Measurements from ENCODE around the gene SFMBT2.

SFMBT2 gene

GRCh38 chr10:7424919-7425318 is 14.1 kb upstream of the SFMBT2 start:
- no peak for FAIRE-seq

- FAIRE-seq: no peak
Observed at GRCh38 chr10:7424315-7424714, 13.5 kb upstream of the SFMBT2 start.

- FAIRE-seq: no peak
Observed at GRCh38 chr10:7423521-7423920, 12.7 kb upstream of the SFMBT2 start.

GRCh38 chr10:7421526-7421925 is 10.7 kb upstream of the SFMBT2 start:
- FAIRE-seq: no peak

DNA sequence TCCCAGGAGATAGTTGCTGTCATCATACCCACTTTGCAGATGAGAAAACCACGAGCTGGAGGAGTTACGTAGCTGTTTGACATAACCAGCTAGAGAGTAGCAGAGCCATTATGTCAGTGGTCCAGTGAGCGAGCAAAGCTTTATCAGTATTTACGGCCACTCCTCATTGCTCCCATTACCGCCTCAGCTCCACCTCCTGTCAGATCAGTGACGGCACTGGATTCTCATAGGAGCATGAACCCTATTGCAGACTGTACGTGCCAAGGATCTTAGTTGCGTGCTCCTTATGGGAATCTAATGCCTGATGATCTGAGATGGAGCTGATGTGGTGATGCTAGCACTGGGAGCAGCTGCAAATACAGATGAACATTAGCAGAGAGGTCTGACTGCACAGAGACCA is 9.2 kb upstream of the SFMBT2 start:
- FAIRE-seq: no peak

DNA sequence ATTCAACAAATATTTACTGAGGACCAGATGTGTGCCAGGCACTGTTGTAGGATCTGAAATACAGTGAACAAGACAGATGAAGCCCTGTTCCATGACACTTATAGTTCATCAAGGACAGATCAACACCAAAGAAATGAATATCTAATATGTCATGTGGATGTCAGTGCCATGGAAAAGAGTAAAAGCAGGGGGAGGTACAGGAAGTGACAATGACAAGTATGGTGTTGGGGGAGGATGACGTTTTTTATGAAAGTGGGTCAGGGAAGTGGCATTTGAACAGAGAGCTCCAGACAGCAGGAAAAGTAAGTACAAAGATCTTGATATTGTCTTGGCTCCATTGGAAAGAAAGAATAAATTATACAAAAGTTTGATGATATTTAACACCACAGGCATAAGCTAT is 7.0 kb upstream of the SFMBT2 start:
- no peak for FAIRE-seq

DNA sequence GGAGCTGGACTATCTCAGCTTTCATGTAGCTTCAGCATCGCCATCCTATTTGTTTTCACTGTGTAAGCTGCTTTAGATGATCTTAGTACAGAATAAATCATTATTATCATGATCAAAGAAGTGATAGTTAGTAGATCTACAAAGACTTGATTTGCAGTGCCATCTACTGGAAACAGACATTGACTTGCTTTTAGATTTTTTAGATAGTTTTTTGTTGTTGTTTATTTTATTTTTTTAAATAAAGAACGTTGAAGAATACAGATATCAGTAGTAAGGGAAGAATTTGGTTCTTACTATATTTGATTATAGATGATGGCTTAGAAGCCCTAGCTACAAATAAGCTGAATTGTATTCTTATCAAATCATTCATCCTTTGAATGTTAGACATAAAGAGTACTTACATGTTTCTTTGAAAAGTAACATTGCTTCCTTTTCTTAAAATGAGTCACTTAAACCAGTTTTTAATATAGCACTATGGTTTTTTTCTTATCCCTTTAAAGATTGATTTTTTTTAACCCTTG is 6.3 kb upstream of the SFMBT2 start:
- peak; percentile 92 for FAIRE-seq

DNA sequence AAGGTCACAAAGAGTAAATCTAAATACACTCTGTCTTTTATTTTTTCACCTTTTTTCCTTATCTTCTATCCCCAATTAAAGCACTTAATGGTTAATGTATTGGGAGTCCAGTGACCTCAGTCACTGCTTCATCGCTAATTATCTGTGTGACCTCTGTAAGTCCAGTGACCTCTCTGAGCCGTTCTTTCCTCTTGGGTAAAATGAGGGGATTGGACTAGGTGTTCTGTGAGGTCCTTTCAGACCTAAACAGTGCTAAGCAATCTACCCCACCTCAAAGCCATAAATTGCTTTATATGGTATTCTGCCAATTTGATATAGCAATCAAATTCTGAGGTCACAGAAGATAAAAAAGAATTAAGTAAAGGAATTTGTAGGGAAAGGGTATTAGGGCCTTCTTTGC is 3.9 kb upstream of the SFMBT2 start:
- no peak for FAIRE-seq

DNA sequence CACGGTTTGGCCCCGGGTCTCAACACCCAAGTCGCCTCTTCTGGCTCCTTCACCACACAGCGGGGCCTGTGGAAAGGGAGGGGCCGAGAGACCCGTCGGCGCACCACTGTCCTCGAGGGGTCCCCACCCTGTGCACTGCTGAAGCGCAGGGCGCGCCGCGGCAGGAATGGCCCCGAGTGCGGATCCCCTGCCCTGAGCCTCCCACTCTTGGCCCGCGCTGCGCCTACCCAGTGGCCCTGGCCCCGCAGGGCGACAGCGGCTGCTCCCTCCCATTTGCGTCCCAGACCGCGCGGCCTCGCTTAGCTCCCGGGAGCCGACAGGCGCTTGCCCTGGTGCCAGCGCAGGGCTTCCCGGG is 2.1 kb upstream of the SFMBT2 start:
- FAIRE-seq: no peak

DNA sequence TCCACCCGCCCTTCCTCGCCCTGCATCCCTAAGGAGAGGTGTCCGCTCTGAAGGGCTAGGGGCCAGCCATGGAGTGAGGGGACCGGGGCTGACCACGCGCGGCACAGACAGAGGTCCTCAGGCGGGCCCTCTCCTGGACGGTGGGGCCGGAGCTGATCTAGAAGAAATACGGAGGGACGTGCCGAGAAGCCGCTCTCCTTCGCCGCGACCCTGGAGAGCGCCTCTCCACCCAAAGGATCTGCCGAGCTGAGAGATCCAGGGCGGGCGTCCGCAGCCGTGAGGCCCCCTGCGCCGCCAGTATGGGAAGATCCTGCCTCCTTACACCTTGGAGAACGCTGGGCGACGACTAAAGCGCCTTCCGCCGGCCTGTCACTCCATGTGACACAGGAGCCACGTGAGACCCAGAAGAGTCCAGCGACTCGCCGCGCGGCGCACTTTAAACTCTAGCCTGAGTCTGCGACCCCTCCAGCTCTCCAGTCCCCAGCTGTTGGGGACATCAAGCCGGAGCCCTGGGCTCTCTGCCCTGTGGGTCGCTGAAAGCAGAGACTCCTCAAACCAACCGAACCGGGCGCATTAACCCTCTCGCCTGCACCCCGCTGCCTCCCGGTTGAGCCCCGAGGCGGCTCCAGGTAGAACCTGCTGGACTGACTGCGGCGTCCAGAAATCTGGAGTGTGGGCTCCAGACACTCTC is 1.5 kb upstream of the SFMBT2 start:
- no peak for FAIRE-seq

DNA sequence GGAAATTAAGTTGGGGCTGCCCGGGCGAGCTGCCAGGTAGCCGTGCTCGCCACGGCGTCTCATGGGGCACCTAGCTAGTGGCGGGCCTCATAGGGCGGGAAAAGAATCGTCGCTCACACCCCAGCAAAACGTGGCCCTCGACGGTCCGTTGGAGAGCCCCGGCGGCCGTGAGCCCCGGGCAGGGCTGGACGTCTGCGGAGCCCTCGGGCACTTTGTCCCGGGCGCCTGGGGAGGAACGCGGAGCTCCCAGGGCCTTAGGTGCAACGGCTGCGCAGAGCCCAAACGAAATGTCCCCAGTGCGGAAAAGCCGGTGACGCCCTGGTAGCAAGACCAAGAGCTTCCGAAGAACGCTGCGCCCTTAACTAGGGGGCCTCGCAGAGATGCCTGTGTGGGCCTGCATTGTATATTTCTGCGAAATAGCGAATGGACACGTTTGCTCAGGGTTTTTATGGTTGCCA is 866 bp upstream of the SFMBT2 start:
- FAIRE-seq: no peak

- no peak for FAIRE-seq
Observed at GRCh38 chr10:7410301-7410861, 453 bp downstream of the SFMBT2 start.

DNA sequence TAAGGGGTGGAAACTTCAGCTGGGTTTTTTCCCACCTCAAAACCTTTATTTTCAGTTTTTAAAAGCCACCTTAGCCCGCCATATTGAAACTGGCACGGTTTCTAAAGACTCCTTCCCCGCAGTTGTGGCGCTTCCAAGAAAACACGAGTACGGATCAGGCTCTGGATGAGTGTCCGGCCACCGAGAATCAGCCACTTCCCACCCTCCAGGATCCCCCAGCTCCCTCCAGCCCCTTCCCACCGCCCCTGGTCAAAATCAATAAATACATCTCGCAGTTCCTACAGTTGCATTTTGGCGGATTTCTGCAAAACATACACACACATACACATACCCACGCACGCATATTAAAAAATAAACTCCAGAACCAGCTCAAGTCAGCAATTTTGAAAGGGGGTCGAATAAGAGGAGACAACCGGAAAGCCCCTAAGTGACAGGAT is 1.1 kb downstream of the SFMBT2 start:
- no peak for FAIRE-seq

- FAIRE-seq: no peak
Observed at GRCh38 chr10:7409045-7409731, 1.6 kb downstream of the SFMBT2 start.

DNA sequence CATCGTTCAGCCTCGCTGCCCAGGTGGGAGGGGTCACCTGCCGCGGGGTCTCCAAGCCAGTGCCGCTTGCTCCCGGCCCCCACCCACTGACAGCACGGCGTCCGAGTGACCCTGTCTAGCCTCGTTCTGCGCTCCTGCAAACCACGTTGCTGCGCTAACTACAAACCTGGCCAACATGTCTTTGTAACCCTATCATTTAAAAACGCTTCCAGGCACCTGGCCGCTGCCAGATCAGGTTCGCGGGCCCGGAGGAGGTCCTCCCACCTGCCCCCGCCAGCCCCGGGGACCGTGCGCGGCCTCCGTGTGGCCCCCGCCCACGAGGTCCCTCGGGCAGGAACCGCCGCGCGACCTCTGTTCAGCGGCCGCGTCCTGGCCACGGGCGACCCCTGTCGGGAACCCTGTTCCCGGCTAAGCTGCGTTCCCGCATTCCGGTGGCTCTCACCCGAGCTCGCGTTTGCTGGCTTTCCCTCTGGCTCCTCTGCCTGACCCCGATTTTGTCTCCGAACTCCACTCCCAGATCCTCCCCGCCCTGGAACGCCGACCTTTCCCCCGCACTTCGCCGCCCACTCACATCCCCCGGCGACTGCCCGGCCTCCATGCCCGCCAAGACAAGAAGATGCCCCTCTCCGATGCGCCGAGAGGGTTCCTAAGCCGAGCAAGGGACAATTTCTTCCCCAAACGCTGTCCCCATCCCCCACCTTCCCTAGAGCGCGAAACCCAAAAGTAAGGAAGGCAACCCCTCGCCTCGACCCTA is 2.4 kb downstream of the SFMBT2 start:
- FAIRE-seq: no peak

DNA sequence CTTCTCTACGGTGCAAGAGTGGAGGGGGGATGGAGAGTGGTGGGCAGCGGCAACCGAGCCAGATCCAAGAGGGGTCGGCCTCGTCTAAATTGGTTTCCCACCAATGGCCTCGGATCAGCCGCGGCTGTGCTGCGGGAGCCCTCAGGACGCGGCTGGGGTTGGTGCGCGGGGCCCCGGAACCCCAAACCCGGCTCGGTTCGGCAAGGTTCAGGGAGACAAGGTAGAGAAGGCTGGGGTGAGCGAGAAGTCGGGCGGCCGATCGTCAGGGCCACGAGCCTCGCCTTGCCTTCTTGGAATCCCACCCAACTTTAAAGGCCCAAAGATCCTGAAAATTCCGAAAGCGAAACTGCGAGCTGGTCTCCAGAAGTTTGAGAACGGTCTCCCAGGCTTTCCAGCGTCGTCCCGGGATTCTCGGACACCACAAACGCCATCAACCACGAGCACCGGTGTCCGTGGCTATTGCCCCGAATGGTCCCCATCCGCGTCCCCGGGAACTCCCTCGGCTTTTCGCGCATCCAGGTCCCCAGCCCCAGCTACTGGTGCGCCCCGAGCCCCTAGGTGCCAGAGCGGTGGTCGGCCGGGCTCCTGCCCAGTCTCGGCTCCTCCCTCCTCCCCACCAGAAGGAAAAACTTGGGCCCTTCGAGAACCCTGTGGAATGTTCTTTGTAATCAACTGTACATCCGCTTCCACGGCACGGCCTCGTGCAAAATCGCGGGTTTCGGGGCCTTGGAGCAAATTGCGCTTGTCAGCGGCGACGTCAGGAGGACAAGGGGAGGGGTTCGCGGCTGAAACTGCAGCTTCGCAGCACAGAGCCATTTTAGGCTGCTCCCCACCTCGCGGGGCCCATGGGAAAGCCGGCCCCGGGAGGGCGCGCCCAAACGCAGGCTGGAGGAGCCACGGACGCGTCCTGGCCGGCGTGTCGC is 3.2 kb downstream of the SFMBT2 start:
- no peak for FAIRE-seq

- FAIRE-seq: no peak
Observed at GRCh38 chr10:7406712-7407333, 4.0 kb downstream of the SFMBT2 start.

- no peak for FAIRE-seq
Observed at GRCh38 chr10:7405637-7406036, 5.2 kb downstream of the SFMBT2 start.

DNA sequence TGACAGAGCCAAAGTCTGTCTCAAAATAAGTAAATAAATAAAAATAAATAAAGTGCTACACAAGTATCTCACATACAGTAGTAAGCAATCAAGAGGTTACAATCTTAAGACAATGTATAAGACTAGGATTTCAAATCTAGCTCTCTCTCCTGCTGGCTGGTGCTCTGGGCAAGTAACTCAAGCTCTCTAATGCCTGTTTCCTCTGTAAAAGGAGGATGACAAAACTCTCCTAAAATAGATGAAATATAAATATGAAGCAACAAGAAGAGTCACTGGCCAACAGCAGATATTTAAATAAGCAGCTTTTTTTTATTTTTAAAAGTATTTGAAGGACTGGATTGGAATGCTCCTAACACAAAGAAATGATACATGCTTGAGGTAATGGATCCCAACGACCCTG is 7.2 kb downstream of the SFMBT2 start:
- no peak for FAIRE-seq

GRCh38 chr10:7401782-7402181 is 9.1 kb downstream of the SFMBT2 start:
- no peak for FAIRE-seq

- FAIRE-seq: no peak
Observed at GRCh38 chr10:7401156-7401555, 9.7 kb downstream of the SFMBT2 start.

Data from endometrium (tissue), 2 donors.